ENCODE measurements around the gene UNC13B.

- TF ChIP-seq JUND (IDR thresholded peaks at IDR 0.05; ENCODE audit: borderline replicate concordance, low read depth, low read length), result no peak
- TF ChIP-seq JUND (tag; IDR thresholded peaks at IDR 0.05; ENCODE audit: borderline replicate concordance, low read depth, low read length), result no peak
- no peak for TF ChIP-seq ZNF253 (CRISPR knock-in tag; conservative IDR thresholded peaks at IDR 0.05)
- no peak for TF ChIP-seq FOXM1 (IDR thresholded peaks at IDR 0.05; ENCODE audit: low read depth)
- no peak for TF ChIP-seq FOXM1 (CRISPR knock-in tag; IDR thresholded peaks at IDR 0.05; ENCODE audit: low read depth)
- TF ChIP-seq CTCF (IDR thresholded peaks at IDR 0.05 in 2 of 3, conservative IDR thresholded peaks at IDR 0.05 in 1 of 3; ENCODE audit: insufficient read depth in 2 of 3, low read depth in 1 of 3, low read length in 3 of 3), result no peak
- TF ChIP-seq REST (IDR thresholded peaks at IDR 0.05; ENCODE audit: borderline replicate concordance), result no peak
- TF ChIP-seq REST (CRISPR knock-in tag; IDR thresholded peaks at IDR 0.05; ENCODE audit: low read depth), result no peak
- TF ChIP-seq SRF (CRISPR knock-in tag; IDR thresholded peaks at IDR 0.05), result no peak
- TF ChIP-seq MXI1 (IDR thresholded peaks at IDR 0.05; ENCODE audit: low read depth, low read length), result no peak
- no peak for TF ChIP-seq CUX1 (CRISPR knock-in tag; IDR thresholded peaks at IDR 0.05)
- no peak for TF ChIP-seq FOXJ3 (CRISPR knock-in tag; IDR thresholded peaks at IDR 0.05)
- TF ChIP-seq CHD2 (IDR thresholded peaks at IDR 0.05; ENCODE audit: low read depth, low read length), result no peak
Observed at GRCh38 chr9:35350212-35350611, 188.4 kb downstream of the UNC13B start.
